GM23338 (cell line): ENCODE data around the gene TMEM120B. TPM values are rescaled to one million over a fixed set of nuclear protein-coding genes. Genes with fewer than 3 reads are reported as not detected.

Experiments used
- ATAC-seq: fragments of 200-7000 bp; cut with Tn5 transposase; 3 replicates; pipeline ENCODE4 v1.9.1; 2020
- DNase-seq: peaks from one replicate; pipeline ENCODE4 v3.0.0-alpha.2; 2015; ENCODE audit warnings: low spot score
- H2AFZ ChIP-seq: fragments of 200-600 bp; sonication (generic); 2 replicates; pipeline ENCODE4 v1.8.0; 2016; ENCODE audit warnings: antibody characterized with exemption, mild to moderate bottlenecking, moderate library complexity
- H3F3A ChIP-seq: fragments of 200-600 bp; sonication (generic); replicated peaks from 2 replicates; pipeline ENCODE4 v1.8.0; 2017; ENCODE audit warnings: antibody characterized with exemption, mixed run types, low read depth
- H3K27ac ChIP-seq: fragments of 200-600 bp; sonication (generic); 2 replicates; pipeline ENCODE4 v1.6.1; 2016; ENCODE audit warnings: low read depth
- H3K27me3 ChIP-seq: fragments of 200-600 bp; sonication (generic); 2 replicates; pipeline ENCODE4 v1.8.0; 2016; ENCODE audit warnings: mild to moderate bottlenecking, mixed run types, moderate library complexity; ENCODE audit not compliant: insufficient read depth
- H3K36me3 ChIP-seq: fragments of 200-600 bp; sonication (generic); 2 replicates; pipeline ENCODE4 v1.8.0; 2016; ENCODE audit warnings: mild to moderate bottlenecking; ENCODE audit not compliant: insufficient read depth
- H3K4me1 ChIP-seq: fragments of 200-600 bp; sonication (generic); 2 replicates; pipeline ENCODE4 v1.8.0; 2016; ENCODE audit warnings: mild to moderate bottlenecking, moderate library complexity; ENCODE audit not compliant: insufficient read depth
- H3K4me2 ChIP-seq: fragments of 200-600 bp; sonication (generic); 2 replicates; pipeline ENCODE4 v1.7.1; 2017; ENCODE audit warnings: mixed run types
- H3K4me3 ChIP-seq: fragments of 200-600 bp; sonication (generic); 2 replicates; pipeline ENCODE4 v1.6.1; 2016; ENCODE audit warnings: mixed run types
- H3K79me2 ChIP-seq: fragments of 200-600 bp; sonication (generic); replicated peaks from 2 replicates; pipeline ENCODE4 v1.8.0; 2017; ENCODE audit warnings: mild to moderate bottlenecking; ENCODE audit not compliant: insufficient read depth
- H3K9me2 ChIP-seq: fragments of 200-600 bp; sonication (generic); 2 replicates; pipeline ENCODE4 v1.8.0; 2017; ENCODE audit not compliant: insufficient read depth
- H4K20me1 ChIP-seq: fragments of 200-600 bp; sonication (generic); replicated peaks from 2 replicates; pipeline ENCODE4 v1.8.0; 2017; ENCODE audit warnings: mild to moderate bottlenecking; ENCODE audit not compliant: insufficient read depth
- H3K27ac Mint-ChIP-seq: 2 replicates; pipeline ENCODE4 v1.8.0; 2020; ENCODE audit warnings: inconsistent platforms, mild to moderate bottlenecking, moderate library complexity, mixed read lengths
- H3K27me3 Mint-ChIP-seq: 3 replicates; pipeline ENCODE4 v1.8.0; 2022; ENCODE audit warnings: low read depth, mild to moderate bottlenecking, moderate library complexity, mixed read lengths, inconsistent platforms; ENCODE audit not compliant: insufficient read depth, poor library complexity
- H3K36me3 Mint-ChIP-seq: 3 replicates; pipeline ENCODE4 v1.8.0; 2021; ENCODE audit warnings: low read depth, mild to moderate bottlenecking, inconsistent platforms, moderate library complexity, mixed read lengths
- H3K4me1 Mint-ChIP-seq: 3 replicates; pipeline ENCODE4 v1.8.0; 2020; ENCODE audit warnings: mild to moderate bottlenecking, inconsistent platforms, mixed read lengths
- H3K4me3 Mint-ChIP-seq: 3 replicates; pipeline ENCODE4 v1.8.0; 2021; ENCODE audit warnings: moderate library complexity, mild to moderate bottlenecking, inconsistent platforms, mixed read lengths
- H3K9me3 Mint-ChIP-seq: 3 replicates; pipeline ENCODE4 v1.8.0; 2020; ENCODE audit warnings: moderate library complexity, mild to moderate bottlenecking, inconsistent platforms, mixed read lengths
- CREB1 ChIP-seq: fragments of 250-450 bp; sonication (Bioruptor Pico); IDR thresholded peaks from 2 replicates; pipeline ENCODE4 v1.5.0; 2020; ENCODE audit warnings: low read depth, mild to moderate bottlenecking, moderate library complexity
- JUNB ChIP-seq: IDR thresholded peaks from one replicate; pipeline ENCODE4 v1.6.1; 2016; ENCODE audit warnings: antibody characterized with exemption; ENCODE audit not compliant: unreplicated experiment
- POLR2AphosphoS5 ChIP-seq: IDR thresholded peaks from 2 replicates; pipeline ENCODE4 v1.6.1; 2016; ENCODE audit warnings: antibody characterized with exemption, low read depth
- ZNF114 ChIP-seq: fragments of 250-450 bp; sonication (Bioruptor Pico); IDR thresholded peaks from 2 replicates; pipeline ENCODE4 v1.5.0; 2020; ENCODE audit warnings: mild to moderate bottlenecking, moderate library complexity
- ZNF331 ChIP-seq: fragments of 250-450 bp; sonication (Bioruptor Pico); IDR thresholded peaks from 2 replicates; pipeline ENCODE4 v1.5.0; 2020; ENCODE audit warnings: low read depth, mild to moderate bottlenecking, moderate library complexity
- long read RNA-seq: library from polyadenylated mRNA; unstranded; transcript quantifications from one replicate; pipeline ENCODE4 v2.0.0, GENCODE V29; 2020; ENCODE audit not compliant: unreplicated experiment
- polyA plus RNA-seq: library from polyadenylated mRNA; unstranded; fragments of >200 nt; fragmentation: Nextera tagmentation; extraction: Ambion mirVana; gene quantifications from 2 replicates; pipeline ENCODE4 v1.2.1, GENCODE V29; 2016
- total RNA-seq: library from RNA; depleted of rRNA; stranded (reverse); fragments of >200 nt; shearing (Covaris generic); gene quantifications from 2 replicates; pipeline ENCODE4 v1.2.3, GENCODE V29; 2014; rRNA removed
- TF ChIP-seq, protein P1 (sequence below): fragments of 250-450 bp; sonication (Bioruptor Pico); IDR thresholded peaks from 2 replicates; pipeline ENCODE4 v1.5.0; 2020; ENCODE audit warnings: mild to moderate bottlenecking, moderate library complexity

The TMEM120B gene
- total RNA-seq (30.4 and 36.0 TPM in 2 replicates), polyA plus RNA-seq (11.2 and 15.0 TPM in 2 replicates)
- long read RNA-seq, full-length matches to known transcripts = 7 of 18 reads
- long read RNA-seq, partial matches to known transcripts = 0 of 18 reads
- long read RNA-seq, other reads (novel, unspliced or antisense) = 11 of 18 reads

DNA sequence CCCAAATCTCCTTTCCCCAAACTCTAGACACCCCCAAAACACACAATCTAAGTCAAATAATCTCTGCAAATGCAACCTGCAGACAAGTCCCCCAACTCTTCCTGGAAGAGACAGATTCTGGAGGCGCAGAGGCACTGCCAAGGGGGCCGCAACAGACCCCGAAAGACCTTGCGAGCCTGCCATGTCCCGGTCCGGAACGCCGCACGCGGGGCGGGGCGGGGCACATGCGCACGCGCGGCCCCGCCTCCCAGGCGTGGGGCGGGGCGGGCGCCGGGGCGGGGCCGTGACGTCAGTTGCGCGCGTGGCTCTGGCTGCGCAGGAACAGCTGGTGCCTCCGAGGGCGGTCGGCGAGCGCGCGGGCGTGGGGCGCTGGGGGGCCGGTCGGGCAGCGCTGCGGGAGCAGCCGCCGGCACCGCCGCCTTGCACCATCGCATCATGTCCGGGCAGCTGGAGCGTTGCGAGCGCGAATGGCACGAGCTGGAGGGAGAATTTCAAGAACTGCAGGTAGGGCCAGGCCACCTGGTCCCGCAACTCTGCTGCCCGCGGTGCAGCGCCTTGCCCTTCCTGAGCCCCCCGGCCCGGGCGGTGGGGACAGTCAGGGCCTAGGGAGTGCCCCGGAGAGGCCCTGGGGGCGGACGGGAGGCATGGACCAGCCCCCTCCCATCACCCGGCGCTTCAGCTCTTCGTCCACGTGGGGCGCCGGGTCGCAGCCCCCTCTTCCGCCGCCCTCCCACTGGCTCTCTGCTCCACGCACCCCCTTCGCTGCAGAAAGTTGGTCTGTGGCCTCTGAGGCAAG lies at the start of gene TMEM120B:
Gene TMEM120B, plus strand, starts transcription at position 292 of the 796 bp plus-strand sequence. Its CDS starts 144 bp downstream, at position 436.
- peaks cover 34% of the 10 kb centered on the region for H3K4me1 Mint-ChIP-seq

More for the DNA sequence above, at the start of gene TMEM120B:
- peak within 1 kb of the TSS; percentile 97 for H2AFZ ChIP-seq
- no peaks in the 10 kb centered on the region for H3K27me3 ChIP-seq
- peaks cover 12% of the 10 kb centered on the region for H3K4me1 ChIP-seq
- Mint-ChIP-seq H3K9me3 (no peaks in the 10 kb centered on the region; the same call in 1 of the 3 replicates), H3K36me3 (peaks cover 23% of the 10 kb centered on the region), H3K27ac (peak within 1 kb of the TSS; percentile 90), H3K27me3 (peaks cover 12% of the 10 kb centered on the region), H3K4me3 (peak within 1 kb of the TSS; percentile 90)
- no peaks in the 10 kb centered on the region for H3K9me2 ChIP-seq
- peak within 1 kb of the TSS; percentile 78 for H3K4me3 ChIP-seq
- DNase-seq (peak; percentile 82), ATAC-seq (peak; percentile 71)
- H3F3A ChIP-seq = peaks cover 20% of the 10 kb centered on the region; the same call in 1 of the 2 replicates
- peaks cover 24% of the 10 kb centered on the region for H4K20me1 ChIP-seq
- no peaks in the 10 kb centered on the region for H3K36me3 ChIP-seq
- peak; percentile 83 for TF ChIP-seq CREB1
- TF ChIP-seq ZNF114 (CRISPR knock-in tag) = no peak
- no peak for TF ChIP-seq ZNF331
- TF ChIP-seq, protein P1, sequence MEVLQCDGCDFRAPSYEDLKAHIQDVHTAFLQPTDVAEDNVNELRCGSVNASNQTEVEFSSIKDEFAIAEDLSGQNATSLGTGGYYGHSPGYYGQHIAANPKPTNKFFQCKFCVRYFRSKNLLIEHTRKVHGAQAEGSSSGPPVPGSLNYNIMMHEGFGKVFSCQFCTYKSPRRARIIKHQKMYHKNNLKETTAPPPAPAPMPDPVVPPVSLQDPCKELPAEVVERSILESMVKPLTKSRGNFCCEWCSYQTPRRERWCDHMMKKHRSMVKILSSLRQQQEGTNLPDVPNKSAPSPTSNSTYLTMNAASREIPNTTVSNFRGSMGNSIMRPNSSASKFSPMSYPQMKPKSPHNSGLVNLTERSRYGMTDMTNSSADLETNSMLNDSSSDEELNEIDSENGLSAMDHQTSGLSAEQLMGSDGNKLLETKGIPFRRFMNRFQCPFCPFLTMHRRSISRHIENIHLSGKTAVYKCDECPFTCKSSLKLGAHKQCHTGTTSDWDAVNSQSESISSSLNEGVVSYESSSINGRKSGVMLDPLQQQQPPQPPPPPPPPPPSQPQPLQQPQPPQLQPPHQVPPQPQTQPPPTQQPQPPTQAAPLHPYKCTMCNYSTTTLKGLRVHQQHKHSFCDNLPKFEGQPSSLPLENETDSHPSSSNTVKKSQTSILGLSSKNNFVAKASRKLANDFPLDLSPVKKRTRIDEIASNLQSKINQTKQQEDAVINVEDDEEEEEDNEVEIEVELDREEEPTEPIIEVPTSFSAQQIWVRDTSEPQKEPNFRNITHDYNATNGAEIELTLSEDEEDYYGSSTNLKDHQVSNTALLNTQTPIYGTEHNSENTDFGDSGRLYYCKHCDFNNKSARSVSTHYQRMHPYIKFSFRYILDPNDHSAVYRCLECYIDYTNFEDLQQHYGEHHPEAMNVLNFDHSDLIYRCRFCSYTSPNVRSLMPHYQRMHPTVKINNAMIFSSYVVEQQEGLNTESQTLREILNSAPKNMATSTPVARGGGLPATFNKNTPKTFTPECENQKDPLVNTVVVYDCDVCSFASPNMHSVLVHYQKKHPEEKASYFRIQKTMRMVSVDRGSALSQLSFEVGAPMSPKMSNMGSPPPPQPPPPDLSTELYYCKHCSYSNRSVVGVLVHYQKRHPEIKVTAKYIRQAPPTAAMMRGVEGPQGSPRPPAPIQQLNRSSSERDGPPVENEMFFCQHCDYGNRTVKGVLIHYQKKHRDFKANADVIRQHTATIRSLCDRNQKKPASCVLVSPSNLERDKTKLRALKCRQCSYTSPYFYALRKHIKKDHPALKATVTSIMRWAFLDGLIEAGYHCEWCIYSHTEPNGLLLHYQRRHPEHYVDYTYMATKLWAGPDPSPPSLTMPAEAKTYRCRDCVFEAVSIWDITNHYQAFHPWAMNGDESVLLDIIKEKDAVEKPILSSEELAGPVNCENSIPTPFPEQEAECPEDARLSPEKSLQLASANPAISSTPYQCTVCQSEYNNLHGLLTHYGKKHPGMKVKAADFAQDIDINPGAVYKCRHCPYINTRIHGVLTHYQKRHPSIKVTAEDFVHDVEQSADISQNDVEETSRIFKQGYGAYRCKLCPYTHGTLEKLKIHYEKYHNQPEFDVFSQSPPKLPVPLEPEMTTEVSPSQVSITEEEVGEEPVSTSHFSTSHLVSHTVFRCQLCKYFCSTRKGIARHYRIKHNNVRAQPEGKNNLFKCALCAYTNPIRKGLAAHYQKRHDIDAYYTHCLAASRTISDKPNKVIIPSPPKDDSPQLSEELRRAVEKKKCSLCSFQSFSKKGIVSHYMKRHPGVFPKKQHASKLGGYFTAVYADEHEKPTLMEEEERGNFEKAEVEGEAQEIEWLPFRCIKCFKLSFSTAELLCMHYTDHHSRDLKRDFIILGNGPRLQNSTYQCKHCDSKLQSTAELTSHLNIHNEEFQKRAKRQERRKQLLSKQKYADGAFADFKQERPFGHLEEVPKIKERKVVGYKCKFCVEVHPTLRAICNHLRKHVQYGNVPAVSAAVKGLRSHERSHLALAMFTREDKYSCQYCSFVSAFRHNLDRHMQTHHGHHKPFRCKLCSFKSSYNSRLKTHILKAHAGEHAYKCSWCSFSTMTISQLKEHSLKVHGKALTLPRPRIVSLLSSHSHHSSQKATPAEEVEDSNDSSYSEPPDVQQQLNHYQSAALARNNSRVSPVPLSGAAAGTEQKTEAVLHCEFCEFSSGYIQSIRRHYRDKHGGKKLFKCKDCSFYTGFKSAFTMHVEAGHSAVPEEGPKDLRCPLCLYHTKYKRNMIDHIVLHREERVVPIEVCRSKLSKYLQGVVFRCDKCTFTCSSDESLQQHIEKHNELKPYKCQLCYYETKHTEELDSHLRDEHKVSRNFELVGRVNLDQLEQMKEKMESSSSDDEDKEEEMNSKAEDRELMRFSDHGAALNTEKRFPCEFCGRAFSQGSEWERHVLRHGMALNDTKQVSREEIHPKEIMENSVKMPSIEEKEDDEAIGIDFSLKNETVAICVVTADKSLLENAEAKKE (CRISPR knock-in tag) = no peak
- TF ChIP-seq JUNB = no peak
- TF ChIP-seq POLR2AphosphoS5 = peak; percentile 74
- peak within 1 kb of the TSS; percentile 84 for H3K4me2 ChIP-seq
- peaks cover 49% of the 10 kb centered on the region for H3K79me2 ChIP-seq
- peak within 1 kb of the TSS; percentile 84; the same call in 1 of the 2 replicates for H3K27ac ChIP-seq
